Upper lobe of left lung (tissue), 6 donors: ENCODE measurements around the gene TRO. TPM values are rescaled to one million over a fixed set of nuclear protein-coding genes. Genes with fewer than 3 reads are reported as not detected.

ENCODE experiments used
- ATAC-seq, 2 donors: fragments of 200-7000 bp; cut with Tn5 transposase; one replicate each; pipeline ENCODE4 v1.9.1; 2022; ENCODE audit warnings: mild to moderate bottlenecking in 2 of 2, moderate library complexity in 2 of 2; ENCODE audit not compliant: low FRiP score in 2 of 2
- DNase-seq, 2 donors: peaks; one replicate each; pipeline ENCODE4 v3.0.0-alpha.2; 2019 to 2020
- H3K27ac ChIP-seq, 4 donors: fragments of 200-600 bp; sonication (generic); one replicate each; pipeline ENCODE4 v1.5.1; 2016 to 2019
- H3K27me3 ChIP-seq, 4 donors: fragments of 200-600 bp; sonication (generic); one replicate each; pipeline ENCODE4 v1.5.1; 2017 to 2019
- H3K36me3 ChIP-seq, 4 donors: fragments of 200-600 bp; sonication (generic); one replicate each; pipeline ENCODE4 v1.5.1; 2016 to 2019
- H3K4me1 ChIP-seq, 4 donors: fragments of 200-600 bp; sonication (generic); one replicate each; pipeline ENCODE4 v1.5.1; 2018 to 2019
- H3K4me3 ChIP-seq, 4 donors: fragments of 200-600 bp; sonication (generic); one replicate each; pipeline ENCODE4 v1.5.1; 2017 to 2019; ENCODE audit warnings: mild to moderate bottlenecking in 2 of 4, moderate library complexity in 1 of 4
- H3K9me3 ChIP-seq, 4 donors: fragments of 200-600 bp; sonication (generic); one replicate each; pipeline ENCODE4 v1.5.1; 2018 to 2019
- EP300 ChIP-seq, 4 donors: sonication (generic); formaldehyde crosslinking; IDR thresholded peaks; one replicate each; pipeline ENCODE4 v1.5.1; 2017; ENCODE audit warnings: antibody characterized with exemption in 4 of 4, control low read depth in 2 of 4
- POLR2A ChIP-seq, 4 donors: fragments of 450-650 bp; IDR thresholded peaks; one replicate each; pipeline ENCODE4 v1.5.1; 2016 to 2017; ENCODE audit warnings: antibody characterized with exemption in 4 of 4, mild to moderate bottlenecking in 2 of 4
- POLR2AphosphoS5 ChIP-seq, 2 donors: sonication (generic); formaldehyde crosslinking; IDR thresholded peaks; one replicate each; pipeline ENCODE4 v1.5.1; 2017; ENCODE audit warnings: antibody characterized with exemption in 2 of 2
- WGBS, 2 donors: methylation state at CpG; one replicate each; pipeline ENCODE4 v1.1.5; 2017 to 2018; 5-methylcytosine and 5-hydroxymethylcytosine counted together
- total RNA-seq, 6 donors: library from RNA; depleted of rRNA in 4 of 6; stranded (reverse); fragments of >200 nt in 4 of 6; gene quantifications; one replicate each; pipeline versions ENCODE4 v1.1.0 to v1.2.1, GENCODE V29; 2016 to 2021
- TF ChIP-seq, protein P1 (sequence below), 6 experiments: fragments of 450-650 bp in 4 of 6; fragments of 200-600 bp in 2 of 6; sonication (generic) in 2 of 6; IDR thresholded peaks; one replicate each; pipeline ENCODE4 v1.5.1; 2016 to 2019; ENCODE audit warnings: antibody characterized with exemption in 6 of 6
- donor health status: DM: no; HTN: no; CAD: no; lungs with moderate emphysema.
- donor health status: DM: no; HTN: yes; CAD: no; lungs with severe emphysema.

TRO gene
- total RNA-seq, 6 donors from 2014 or later = 2.0 to 9.4 (median 4.8) TPM

DNA sequence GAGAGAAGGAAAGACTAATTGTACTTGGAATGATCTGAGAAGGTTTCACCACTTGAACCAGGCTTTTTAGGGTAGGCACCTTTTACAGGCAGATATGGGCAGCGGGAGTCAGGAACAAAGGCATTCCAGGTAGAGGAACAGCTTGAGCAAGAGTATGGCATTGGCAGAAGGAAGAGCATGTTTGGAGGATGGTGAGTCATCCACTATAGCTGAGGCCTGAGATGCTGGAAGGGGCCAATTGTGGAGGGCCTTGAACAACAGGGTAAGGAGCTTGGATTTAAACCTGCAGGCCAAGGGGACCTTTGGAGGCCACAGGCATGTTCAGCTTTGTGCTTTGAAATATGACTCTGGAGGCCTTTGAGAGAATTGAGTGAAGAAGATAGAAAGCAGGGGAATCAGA lies 41.1 kb downstream of the TRO start:
- Histone ChIP-seq H3K9me3 (no peaks in the 10 kb centered on the region), H3K36me3 (no peaks in the 10 kb centered on the region), H3K27me3 (no peaks in the 10 kb centered on the region), H3K4me1 (no peaks in the 10 kb centered on the region), H3K27ac (no peak overlapping the region), H3K4me3 (no peak overlapping the region)
- TF ChIP-seq EP300 (IDR thresholded peaks at IDR 0.05) = no peak
- TF ChIP-seq POLR2A (IDR thresholded peaks at IDR 0.05) = no peak
- no peak for TF ChIP-seq POLR2AphosphoS5 (IDR thresholded peaks at IDR 0.05)
- TF ChIP-seq, protein P1, sequence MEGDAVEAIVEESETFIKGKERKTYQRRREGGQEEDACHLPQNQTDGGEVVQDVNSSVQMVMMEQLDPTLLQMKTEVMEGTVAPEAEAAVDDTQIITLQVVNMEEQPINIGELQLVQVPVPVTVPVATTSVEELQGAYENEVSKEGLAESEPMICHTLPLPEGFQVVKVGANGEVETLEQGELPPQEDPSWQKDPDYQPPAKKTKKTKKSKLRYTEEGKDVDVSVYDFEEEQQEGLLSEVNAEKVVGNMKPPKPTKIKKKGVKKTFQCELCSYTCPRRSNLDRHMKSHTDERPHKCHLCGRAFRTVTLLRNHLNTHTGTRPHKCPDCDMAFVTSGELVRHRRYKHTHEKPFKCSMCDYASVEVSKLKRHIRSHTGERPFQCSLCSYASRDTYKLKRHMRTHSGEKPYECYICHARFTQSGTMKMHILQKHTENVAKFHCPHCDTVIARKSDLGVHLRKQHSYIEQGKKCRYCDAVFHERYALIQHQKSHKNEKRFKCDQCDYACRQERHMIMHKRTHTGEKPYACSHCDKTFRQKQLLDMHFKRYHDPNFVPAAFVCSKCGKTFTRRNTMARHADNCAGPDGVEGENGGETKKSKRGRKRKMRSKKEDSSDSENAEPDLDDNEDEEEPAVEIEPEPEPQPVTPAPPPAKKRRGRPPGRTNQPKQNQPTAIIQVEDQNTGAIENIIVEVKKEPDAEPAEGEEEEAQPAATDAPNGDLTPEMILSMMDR (IDR thresholded peaks at IDR 0.05) = no peak
- ATAC-seq = no peak
- 78 to 94% methylated on average over 1 of the region's 1 CpG for WGBS, 2 donors
- no peak for DNase-seq

DNA sequence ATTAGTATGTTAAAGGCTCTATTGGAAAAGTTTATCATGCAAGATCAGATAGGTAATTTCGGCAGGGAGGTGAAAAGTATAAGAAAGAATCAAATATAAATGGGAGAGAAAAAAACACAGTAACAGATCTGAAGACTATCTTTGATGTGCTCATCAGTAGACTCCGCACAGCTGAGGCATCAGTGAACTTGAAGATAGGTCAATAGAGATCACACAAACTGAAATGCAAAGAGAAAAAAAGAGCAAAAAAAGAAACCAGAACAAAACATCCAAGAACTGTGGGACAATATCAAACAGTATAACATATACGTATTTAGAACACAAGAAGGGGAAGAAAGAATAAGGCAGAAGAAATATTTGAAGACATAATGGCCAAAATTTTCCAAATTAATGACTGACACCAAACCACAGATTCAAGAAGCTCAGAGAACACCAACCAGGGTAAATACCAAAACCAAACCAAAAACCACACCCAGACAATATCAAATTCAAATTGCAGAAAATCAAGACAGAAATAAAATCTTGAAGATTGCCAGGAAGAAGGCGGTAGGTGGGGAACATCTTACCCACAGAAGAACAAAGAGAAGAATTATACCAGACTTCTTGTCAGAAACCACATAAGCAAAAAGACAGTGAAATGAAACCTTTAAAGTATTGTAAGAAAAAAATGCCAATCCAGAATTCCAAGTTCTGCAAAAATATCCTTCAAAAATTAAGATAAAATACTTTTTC lies 44.3 kb downstream of the TRO start:
- H3K27ac ChIP-seq = no peak overlapping the region
- H3K4me3 ChIP-seq = no peak overlapping the region
- H3K4me1 ChIP-seq = no peaks in the 10 kb centered on the region
- H3K9me3 ChIP-seq = no peaks in the 10 kb centered on the region
- no peak for ATAC-seq
- H3K27me3 ChIP-seq = no peaks in the 10 kb centered on the region
- WGBS, 2 donors = 65 to 87% methylated on average over 4 of the region's 4 CpGs
- no peaks in the 10 kb centered on the region for H3K36me3 ChIP-seq
- no peak for DNase-seq
- TF ChIP-seq, protein P1 (IDR thresholded peaks at IDR 0.05) = no peak
- TF ChIP-seq POLR2AphosphoS5 (IDR thresholded peaks at IDR 0.05) (no peak), POLR2A (IDR thresholded peaks at IDR 0.05) (no peak), EP300 (IDR thresholded peaks at IDR 0.05) (no peak)

DNA sequence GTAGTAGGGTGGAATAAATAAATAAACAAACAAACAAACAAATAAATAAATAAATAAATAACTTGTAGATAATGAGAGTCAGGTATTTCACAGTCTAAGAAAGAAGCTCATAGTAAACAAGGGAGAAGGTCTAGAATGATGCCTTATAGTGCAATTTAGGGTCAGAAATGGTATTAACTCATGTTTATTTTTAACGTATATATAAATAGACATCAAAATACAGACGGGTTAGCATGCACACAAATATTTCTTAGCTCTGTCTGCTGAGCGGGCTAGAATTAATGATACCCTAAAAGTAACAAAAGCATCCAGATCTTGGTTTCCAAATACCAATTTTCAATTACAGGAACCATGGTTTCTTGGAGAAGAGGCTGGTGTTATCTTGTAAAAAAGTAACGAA lies 56.8 kb downstream of the TRO start:
- peaks cover 0 to 3% (median 0%) of the 10 kb centered on the region in 4 donors for H3K9me3 ChIP-seq
- no peak for TF ChIP-seq EP300 (IDR thresholded peaks at IDR 0.05)
- no peak for TF ChIP-seq POLR2A (IDR thresholded peaks at IDR 0.05)
- no peak for TF ChIP-seq POLR2AphosphoS5 (IDR thresholded peaks at IDR 0.05)
- TF ChIP-seq, protein P1 (IDR thresholded peaks at IDR 0.05) = no peak
- WGBS, 2 donors = 69 to 86% methylated on average over 4 of the region's 4 CpGs
- no peak overlapping the region for H3K4me3 ChIP-seq
- no peaks in the 10 kb centered on the region for H3K27me3 ChIP-seq
- ATAC-seq = no peak
- no peak overlapping the region for H3K27ac ChIP-seq
- no peaks in the 10 kb centered on the region for H3K4me1 ChIP-seq
- no peak for DNase-seq
- no peaks in the 10 kb centered on the region for H3K36me3 ChIP-seq

DNA sequence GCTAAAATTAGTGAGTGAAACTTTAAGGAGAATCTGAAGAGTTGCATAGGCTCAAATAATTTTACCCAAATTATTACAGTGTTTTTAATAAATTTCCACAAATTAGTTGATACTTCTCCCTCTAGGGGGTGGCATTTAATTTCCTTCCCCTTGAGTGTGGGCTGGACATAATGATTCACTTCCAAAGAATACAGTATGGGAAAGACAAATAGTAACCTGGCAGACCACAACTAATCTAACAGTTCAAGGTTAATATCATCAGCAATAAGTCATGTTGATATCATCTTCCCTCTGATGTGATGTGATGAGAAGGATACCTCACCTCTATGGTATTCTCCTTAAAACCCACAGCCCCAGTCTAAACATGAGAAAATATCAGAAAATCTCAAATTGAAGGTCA lies 57.8 kb downstream of the TRO start:
- Histone ChIP-seq H3K27ac (no peak overlapping the region), H3K4me3 (no peak overlapping the region), H3K9me3 (peaks cover 0 to 3% (median 0%) of the 10 kb centered on the region in 4 donors), H3K36me3 (no peaks in the 10 kb centered on the region), H3K27me3 (no peaks in the 10 kb centered on the region), H3K4me1 (no peaks in the 10 kb centered on the region)
- no peak for TF ChIP-seq POLR2AphosphoS5 (IDR thresholded peaks at IDR 0.05)
- no peak for TF ChIP-seq POLR2A (IDR thresholded peaks at IDR 0.05)
- TF ChIP-seq, protein P1 (IDR thresholded peaks at IDR 0.05) = no peak
- no peak for TF ChIP-seq EP300 (IDR thresholded peaks at IDR 0.05)
- ATAC-seq (no peak), DNase-seq (no peak)

DNA sequence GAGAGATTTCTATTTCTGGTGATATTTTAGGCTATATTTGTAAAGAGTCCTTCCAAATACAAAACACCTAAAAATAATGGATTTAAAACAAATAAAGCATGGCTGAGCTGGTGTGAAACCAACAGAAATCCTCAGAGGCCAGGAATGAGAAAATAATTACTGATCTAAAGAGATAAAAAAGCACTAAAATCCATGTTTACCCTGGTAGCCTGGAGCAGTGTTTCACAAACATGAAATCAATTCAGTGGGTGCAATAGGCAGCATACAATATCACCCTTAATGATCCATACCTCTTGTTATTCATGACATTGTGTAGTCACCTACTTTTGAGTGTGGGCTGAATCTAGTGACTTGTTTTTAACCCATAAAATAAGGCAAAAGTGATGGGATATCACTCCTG lies 58.8 kb downstream of the TRO start:
- Histone ChIP-seq H3K4me3 (no peak overlapping the region), H3K27ac (no peak overlapping the region), H3K27me3 (no peaks in the 10 kb centered on the region), H3K36me3 (no peaks in the 10 kb centered on the region), H3K4me1 (no peaks in the 10 kb centered on the region), H3K9me3 (no peaks in the 10 kb centered on the region)
- ATAC-seq (no peak), DNase-seq (no peak)
- no peak for TF ChIP-seq EP300 (IDR thresholded peaks at IDR 0.05)
- no peak for TF ChIP-seq POLR2A (IDR thresholded peaks at IDR 0.05)
- no peak for TF ChIP-seq POLR2AphosphoS5 (IDR thresholded peaks at IDR 0.05)
- TF ChIP-seq, protein P1 (IDR thresholded peaks at IDR 0.05) = no peak
